HG02870 (cell line): ENCODE data around the gene KLF2.

Experiments
- ATAC-seq: cut with Tn5 transposase; IDR thresholded peaks from one replicate; pipeline ENCODE4 v1.9.1; 2021; ENCODE audit warnings: mild to moderate bottlenecking, moderate library complexity; ENCODE audit not compliant: unreplicated experiment

KLF2 gene

DNA sequence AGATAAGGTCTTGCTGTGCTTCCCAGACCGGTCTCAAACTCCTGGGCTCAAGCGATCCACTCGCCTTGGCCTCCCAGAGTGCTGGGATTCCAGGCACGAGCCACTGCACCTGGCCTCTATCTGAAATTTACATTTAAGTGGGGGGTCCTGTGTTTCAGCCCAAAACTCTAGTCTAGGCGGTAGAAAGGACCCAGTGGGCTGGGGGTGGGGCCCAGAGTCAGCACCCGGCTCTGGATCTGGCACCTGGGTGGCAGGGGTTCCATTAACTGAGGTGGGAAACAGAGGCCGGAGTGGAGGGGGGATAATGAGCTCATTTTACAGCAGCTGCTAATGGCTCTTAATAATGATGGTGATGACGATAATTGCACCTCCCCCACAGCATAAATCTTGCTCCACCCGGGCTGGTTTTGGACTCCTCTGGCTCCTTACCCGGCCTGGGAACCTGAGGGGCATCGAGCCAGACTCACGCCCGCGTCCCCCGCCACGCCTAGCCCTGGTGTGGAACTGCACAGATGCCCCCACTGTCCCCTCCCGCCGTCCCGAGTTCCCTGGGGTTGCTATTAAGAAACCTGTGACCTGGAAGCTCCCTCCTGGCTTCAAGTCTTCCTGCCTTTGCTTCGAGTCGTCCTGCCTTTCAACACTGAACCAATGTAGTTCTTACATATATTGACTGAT is 17.8 kb upstream of the KLF2 start:
- no peak for ATAC-seq

DNA sequence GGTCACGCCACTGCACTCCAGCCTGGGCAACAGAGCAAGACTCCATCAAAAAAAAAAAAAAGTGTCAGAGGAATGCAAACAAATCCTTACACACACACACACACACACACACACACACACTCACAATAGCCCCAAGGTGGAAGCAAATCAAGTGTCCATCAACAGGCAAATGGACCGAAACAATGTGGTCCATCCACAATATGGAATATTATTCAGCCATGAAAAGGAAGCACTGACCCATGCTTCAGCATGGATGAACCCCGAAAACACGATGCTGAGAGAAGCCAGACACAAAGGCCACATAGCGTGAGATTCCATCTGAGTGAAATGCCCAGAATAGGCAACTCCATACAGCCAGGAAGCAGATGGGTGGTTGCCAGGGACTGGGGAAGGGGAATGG is 16.5 kb upstream of the KLF2 start:
- ATAC-seq = no peak

DNA sequence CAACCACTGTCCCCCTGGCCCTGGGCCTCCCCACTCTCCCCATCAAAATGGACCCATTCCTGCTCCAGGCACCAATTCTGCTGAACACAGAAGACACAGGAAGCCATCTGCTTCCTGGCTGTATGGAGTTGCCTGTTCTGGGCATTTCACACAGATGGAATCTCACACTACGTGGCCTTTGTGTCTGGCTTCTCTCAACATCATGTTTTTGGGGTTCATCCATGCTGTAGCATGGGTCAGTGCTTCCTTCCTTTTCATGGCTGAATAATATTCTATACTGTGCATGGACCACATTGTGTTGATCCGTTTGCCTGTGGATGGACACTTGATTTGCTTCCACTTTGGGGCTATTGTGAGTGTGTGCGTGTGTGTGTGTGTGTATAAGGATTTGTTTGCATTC is 15.0 kb upstream of the KLF2 start:
- ATAC-seq = no peak

DNA sequence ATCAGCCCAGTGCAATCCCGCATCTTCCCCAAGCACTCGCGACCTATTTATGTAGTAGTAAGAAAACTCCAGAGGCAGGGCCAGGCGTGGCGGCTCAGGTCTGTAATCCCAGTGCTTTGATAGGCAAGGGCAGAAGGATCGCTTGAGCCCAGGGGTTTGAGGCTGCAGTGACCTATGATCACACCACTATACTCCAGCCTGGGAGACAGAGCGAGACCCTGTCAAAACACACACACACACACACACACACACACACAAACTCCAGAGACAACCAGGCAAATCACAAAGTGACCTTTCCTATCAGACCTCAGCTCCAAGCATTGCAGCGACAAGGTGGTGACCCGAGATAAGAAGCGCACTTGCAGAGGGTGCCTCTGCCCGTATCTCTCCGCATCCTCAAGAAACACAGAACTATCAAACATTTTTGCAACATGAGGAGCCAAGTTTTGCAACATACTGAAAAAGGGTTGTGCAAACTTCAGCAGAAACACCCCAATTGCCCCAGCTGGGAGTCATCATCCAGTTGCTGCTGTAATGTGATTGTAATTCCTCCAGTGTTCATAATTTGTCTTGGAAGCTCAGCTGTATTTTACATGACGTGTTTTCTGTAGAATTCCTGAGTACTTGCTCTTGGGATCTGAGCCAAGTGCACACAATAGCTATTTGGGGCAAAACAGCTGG is 8.7 kb upstream of the KLF2 start:
- no peak for ATAC-seq

DNA sequence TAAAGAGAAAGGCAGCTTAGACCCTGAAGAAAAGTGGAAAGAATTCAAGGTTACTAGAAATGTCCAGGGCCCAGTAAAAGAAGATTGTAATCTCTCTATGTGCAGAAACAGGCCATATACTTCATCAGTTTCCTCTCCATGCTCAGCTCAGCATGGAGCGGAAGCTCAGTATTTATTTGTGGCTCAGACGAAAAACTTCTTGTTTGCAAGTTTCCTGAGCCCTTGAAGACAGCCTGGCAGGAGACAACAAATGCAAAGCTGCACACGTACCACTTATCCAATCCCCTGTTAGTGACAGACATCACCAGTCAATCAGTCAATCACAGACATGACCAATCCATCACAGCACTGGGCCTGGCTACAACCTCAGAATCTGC is 8.1 kb upstream of the KLF2 start:
- no peak for ATAC-seq

DNA sequence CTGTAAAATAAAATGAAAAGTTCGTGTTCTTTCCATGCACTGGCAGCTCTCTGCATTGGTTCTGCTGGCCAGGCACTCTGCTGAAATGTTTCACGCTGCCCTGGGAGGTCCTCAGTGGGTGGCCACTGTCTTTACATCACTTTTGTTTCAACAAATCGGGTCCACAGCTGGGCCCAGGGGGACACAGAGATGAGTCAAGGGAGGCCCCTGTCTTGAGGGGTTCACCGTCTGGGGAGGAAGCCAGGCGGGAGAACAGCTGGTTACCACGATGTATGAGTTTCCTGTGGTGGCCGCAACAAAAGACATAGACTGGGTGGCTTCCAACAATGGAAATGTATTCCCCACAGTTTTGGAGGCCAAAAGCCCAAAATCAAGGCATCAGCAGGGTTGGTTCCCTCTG is 5.1 kb upstream of the KLF2 start:
- ATAC-seq = no peak

DNA sequence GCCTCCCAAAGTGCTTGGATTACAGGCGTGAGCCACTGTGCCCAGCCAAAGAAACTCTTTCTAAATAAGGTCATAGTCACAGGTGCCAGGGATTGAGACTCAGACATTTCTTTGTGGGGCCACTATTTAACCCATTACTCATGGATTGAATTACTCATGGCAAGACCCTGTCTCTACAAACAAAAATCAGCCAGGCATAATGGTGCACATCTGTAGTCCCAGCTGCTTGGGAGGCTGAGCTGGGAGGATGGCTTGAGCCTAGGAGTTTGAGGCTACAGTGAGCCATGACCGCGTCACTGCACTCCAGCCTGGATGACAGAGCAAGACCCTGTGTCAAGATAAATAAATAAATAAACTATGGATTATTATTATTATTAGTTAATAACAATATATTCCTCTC is 3.6 kb upstream of the KLF2 start:
- ATAC-seq = no peak

DNA sequence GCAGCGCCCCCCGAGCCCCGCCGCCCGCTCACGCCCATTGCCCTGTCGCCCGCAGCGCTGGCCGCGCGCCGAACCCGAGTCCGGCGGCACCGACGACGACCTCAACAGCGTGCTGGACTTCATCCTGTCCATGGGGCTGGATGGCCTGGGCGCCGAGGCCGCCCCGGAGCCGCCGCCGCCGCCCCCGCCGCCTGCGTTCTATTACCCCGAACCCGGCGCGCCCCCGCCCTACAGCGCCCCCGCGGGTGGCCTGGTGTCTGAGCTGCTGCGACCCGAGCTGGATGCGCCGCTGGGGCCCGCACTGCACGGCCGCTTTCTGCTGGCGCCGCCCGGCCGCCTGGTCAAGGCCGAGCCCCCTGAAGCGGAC is 518 bp downstream of the KLF2 start:
- ATAC-seq = no peak

DNA sequence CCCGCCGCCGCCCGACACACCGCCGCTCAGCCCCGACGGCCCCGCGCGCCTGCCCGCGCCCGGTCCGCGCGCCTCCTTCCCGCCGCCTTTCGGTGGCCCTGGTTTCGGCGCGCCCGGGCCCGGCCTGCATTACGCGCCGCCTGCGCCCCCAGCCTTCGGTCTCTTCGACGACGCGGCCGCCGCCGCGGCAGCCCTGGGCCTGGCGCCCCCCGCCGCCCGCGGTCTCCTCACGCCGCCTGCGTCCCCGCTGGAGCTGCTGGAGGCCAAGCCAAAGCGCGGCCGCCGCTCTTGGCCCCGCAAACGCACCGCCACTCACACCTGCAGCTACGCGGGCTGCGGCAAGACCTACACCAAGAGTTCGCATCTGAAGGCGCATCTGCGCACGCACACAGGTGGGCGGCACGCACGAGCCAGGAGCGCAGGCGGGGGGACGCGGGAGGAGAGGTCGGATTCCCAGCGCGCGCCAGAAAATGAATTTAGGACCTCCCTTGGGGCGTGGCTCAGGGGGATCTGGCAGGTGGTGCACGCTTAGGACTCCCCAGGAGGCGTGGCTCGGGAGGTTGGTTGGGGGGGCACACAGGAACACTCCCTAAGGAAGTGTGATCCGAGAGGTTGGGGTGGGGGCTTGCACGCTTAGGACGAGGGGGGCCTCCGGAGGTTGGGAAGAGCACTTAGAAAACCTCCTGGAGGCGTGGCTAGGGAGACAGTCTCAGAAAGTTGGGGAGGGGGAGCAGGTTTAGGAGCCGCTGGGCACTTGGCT is 1.2 kb downstream of the KLF2 start:
- no peak for ATAC-seq

DNA sequence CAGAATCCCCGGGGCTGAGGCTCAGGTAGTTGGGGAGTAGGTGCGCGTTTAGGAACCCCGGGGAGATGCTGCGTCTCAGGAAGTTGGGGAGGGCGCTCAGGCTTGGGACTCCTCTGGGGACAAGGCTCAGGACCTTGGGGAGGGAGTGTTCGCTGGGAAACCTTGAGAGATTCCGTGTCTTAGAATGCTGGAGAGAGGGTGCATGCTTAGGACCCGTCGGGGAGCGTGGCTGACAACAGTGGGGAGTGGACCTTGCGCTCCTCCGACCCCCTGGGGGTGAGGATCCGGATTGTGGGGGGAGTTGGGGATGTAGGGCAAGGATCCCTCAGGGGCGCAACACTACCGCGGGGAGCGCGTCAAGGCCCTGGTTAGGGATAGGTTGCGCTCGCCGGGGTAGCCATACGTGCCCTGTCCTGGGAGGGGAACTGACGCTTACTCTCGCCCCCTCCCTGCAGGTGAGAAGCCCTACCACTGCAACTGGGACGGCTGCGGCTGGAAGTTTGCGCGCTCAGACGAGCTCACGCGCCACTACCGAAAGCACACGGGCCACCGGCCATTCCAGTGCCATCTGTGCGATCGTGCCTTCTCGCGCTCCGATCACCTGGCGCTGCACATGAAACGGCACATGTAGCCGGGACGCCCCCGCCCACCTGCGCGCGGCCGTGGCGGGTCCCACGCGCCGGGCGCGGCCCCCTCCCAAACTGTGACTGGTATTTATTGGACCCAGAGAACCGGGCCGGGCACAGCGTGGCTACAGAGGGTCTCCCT is 2.0 kb downstream of the KLF2 start:
- no peak for ATAC-seq

DNA sequence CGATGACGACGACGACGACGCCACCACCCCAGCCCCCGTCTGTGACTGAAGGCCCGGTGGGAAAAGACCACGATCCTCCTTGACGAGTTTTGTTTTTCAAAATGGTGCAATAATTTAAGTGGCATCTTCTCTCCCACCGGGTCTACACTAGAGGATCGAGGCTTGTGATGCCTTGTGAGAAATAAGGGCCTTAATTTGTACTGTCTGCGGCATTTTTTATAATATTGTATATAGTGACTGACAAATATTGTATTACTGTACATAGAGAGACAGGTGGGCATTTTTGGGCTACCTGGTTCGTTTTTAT is 2.5 kb downstream of the KLF2 start:
- ATAC-seq = no peak

DNA sequence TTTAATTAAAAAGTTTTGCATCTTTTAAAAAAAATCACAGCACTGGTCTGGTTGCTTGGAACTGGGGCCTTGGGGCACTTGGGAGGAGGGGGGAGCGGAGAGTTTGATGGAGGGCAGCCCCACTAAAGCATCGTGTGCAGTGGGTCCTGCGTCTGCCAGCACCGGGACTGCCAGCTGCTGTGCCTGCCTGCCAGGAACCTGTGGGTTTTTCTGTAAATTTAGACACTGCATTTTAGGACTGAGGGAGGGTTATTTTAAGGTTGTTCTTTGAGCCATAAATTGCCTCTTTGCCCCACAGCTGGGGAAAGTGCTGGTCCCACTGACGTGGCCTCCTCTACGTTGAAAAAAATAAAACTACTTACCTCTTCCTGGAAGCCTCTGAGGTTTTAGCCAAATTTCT is 2.9 kb downstream of the KLF2 start:
- no peak for ATAC-seq

DNA sequence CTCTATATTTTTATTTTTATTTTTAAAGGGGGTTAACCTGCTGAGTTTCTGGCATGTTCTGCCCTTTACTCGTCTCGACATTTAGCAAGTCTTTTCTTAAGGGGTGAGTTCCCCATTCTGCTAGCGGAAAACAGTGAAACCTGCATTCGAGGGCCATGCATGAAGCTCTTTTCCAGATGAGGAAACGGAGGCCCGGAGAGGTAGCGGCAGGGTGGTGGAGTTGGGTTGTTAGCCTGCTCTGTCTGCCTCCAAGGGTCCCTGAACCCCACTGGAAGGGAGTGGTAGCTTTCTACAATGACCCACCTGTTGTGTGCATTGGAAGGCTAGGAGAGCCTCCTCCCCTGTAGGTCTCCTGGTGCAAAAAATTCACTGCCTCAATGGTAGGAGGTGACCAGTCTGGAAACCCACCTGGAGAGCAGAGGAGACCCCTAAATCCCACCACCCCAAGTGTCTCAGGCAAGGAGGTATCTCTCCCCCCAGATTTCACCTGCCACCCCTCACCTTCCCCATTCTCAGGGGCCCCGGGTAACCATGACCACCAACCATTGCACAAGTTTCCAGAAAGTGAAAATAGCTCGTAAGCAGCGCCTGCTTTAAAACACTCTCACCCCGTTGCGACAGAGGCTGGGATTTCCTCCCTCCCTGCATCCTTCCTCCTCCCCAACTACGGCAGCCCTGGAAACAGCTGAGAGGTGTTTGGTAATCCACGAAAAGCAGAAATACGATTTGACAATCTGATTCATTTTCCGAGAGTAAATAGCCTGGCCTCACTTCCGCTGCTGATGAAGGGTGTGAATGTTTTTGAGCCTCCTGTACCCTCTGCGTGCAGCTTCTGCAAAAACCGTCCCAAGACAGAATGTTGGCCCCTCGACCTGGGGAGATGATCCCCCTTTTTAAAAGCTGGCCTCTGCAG is 3.5 kb downstream of the KLF2 start:
- no peak for ATAC-seq

DNA sequence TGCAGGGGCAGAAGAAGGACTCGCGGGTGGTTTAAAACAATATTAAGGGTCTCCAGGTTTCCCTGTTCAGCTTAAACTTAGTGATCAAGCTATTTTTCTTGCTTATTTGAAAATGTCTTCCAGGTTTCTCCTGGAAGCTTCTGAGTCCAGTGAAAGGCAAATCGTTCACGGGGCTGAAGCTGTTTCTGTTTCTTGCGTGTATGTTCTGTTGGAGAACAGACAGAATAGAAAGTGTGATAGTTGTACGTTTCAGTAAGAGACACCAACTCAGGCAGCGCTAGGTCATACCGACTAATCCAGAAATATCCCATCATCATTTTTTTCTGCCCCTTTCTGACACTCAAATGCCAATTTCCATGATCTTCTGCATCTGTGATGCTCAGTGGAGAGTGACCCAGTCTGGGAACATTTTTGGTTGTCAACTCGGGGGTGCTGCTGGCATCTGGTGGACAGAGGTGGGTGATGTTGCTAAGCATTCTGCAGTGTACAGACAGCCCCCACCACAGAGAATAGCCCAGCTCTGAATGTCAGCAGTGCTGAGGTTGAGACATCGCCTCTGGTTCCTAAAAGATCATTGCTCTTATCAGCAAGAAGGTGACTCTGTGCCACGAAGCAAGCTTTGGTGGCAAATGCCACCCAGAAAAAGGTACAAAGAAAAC is 4.3 kb downstream of the KLF2 start:
- ATAC-seq = no peak

DNA sequence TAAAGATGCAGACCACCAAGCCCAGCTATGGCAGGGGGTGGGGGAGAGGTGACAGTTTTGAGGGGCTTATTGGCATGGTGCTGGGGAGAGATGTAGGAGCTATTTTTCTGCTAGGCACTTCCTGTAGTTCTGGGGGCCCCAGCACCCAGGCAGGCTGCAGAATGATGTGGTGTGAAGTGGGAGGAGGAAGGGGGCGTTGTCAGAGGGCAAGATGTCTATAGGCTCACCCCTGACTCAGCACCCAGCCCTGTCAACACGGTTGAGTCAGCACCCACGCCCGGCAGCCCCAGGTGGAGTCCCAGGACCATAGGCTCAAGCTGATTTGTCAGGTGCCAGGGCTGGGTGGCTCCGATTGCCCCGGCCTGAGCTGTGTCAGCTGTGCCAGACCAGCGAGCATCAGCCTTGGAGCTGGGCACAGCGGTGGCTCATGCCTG is 5.8 kb downstream of the KLF2 start:
- no peak for ATAC-seq

DNA sequence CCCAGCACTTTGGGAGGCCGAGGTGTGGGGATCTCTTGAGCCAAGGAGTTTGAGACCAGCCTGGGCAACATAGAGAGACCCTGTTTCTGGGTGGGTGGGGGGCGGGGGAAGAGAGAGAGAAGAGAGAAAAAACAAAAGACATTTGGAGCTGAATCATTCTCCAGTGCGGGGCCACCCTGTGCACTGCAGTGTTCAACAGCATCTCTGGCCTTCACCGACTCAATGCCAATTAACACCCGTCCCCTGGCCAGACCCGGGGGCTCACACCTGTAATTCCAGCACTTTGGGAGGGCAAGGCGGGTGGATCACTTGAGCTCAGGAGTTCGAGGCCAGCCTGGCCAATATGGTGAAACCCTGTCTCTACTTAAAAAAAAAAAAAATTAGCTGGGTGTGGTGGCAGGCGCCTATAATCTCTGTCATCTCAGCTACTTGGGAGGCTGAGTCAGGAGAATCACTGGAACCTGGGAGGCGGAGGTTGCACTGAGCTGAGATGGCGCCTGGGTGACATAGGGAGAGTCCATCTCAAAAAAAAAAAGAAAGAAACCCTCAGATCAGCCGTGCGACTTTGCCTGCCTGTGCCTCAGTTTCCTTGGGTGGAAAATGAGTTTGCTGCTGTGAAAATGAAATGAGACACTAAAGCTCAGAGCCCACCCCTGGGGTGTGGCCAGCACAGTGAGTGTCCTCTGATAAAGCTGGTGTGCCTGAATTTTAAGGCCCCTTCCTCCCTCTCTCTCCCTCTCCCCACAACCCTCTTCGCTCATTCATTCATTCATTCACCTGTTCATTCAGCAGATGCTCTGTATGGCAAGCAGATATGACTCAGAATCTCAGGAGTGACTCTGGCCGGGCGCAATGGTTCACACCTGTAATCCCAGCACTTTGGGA is 6.4 kb downstream of the KLF2 start:
- ATAC-seq = no peak

DNA sequence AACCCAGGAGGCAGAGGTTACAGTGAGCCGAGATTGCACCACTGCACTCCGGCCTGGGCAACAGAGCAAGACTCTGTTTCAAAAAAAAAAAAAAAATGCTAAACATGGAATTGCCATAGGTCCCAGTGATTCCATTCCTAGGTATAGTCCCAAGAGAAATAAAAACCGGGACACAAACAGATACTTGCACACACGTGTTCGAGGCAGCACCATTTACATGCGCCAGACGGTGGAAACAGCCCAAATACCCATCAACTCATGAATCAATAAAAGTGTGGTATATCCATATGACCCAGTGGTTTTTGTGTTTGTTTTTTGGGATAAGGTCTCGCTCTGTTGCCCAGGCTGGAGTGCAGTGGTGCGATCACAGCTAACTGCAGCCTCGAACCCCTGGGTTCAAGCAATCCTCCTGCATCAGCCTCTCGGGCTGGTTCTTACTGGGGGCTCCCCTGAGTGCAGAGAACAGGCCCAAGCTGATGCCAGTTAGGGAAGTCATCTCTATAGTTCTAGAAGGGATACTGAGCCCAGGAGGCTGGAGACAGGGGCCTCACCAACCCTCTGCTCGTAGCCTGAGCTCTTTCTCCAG is 8.5 kb downstream of the KLF2 start:
- no peak for ATAC-seq

DNA sequence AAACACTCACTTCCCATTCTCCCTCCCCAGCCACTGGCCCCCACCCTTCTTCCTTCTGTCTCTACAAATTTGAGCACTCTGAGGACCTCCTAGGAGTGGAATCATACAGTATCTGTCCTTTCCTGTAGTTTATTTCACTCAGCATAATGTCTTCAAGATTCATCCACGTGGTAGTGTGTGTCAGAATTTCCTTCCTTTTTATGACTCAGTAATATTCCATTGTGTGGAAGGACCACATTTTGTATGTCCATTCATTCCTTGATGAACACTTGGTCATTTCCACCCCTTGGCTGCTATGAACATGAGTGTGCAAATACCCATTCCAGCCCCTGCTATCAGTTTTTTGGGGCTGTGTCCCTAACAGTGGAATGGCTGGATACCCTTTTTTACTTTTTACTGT is 9.8 kb downstream of the KLF2 start:
- no peak for ATAC-seq

DNA sequence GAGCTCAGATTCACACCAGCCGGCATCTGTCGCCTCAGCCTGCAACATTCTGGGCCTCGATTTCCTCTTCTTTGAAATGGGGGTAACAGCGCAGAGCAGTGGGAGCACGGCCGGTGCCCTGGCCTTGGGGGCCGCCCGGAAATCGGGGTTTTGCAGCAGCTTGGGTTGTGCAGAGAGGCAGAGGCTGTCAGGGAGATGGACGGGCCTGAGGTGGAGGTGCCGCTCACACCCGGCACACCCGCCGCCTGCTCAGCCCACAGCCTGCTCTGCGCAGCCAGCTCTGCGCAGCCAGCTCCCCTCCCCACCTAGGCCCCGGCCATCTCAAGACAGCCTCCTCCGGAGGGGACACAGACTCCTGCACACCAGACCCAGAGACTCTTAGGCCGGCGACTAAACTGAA is 10.6 kb downstream of the KLF2 start:
- ATAC-seq = no peak
